Parathyroid adenoma (tissue), 2 donors: ENCODE results near the gene B4GALNT3.

Source experiments
- H2AFZ ChIP-seq: fragments of 300-600 bp; sonication (generic); one replicate; pipeline ENCODE4 v1.7.0; 2017; ENCODE audit warnings: antibody characterized with exemption, mild to moderate bottlenecking
- H3K27ac ChIP-seq: fragments of 300-600 bp; sonication (generic); one replicate; pipeline ENCODE4 v1.7.0; 2017
- H3K27me3 ChIP-seq: fragments of 300-600 bp; sonication (generic); one replicate; pipeline ENCODE4 v1.7.0; 2017; ENCODE audit warnings: low read length; ENCODE audit not compliant: control insufficient read depth, insufficient read depth
- H3K36me3 ChIP-seq: fragments of 300-600 bp; sonication (generic); one replicate; pipeline ENCODE4 v1.7.0; 2017; ENCODE audit warnings: low read length; ENCODE audit not compliant: control insufficient read depth, insufficient read depth
- H3K4me1 ChIP-seq: fragments of 300-600 bp; sonication (generic); one replicate; pipeline ENCODE4 v1.7.0; 2017; ENCODE audit warnings: control low read depth
- H3K4me2 ChIP-seq: fragments of 300-600 bp; sonication (generic); one replicate; pipeline ENCODE4 v1.7.0; 2017; ENCODE audit warnings: low read length
- H3K4me3 ChIP-seq: fragments of 300-600 bp; sonication (generic); one replicate; pipeline ENCODE4 v1.7.0; 2017; ENCODE audit warnings: low read depth, low read length
- H3K79me2 ChIP-seq: fragments of 300-600 bp; sonication (generic); one replicate; pipeline ENCODE4 v1.7.0; 2017; ENCODE audit warnings: control low read depth
- H3K9ac ChIP-seq: fragments of 300-600 bp; sonication (generic); one replicate; pipeline ENCODE4 v1.7.0; 2017; ENCODE audit warnings: mild to moderate bottlenecking
- H3K9me3 ChIP-seq: fragments of 300-600 bp; sonication (generic); one replicate; pipeline ENCODE4 v1.7.0; 2017; ENCODE audit warnings: low read length; ENCODE audit not compliant: control insufficient read depth
- CTCF ChIP-seq: fragments of 300-600 bp; sonication (generic); IDR thresholded peaks from one replicate; pipeline ENCODE4 v1.7.0; 2017; ENCODE audit warnings: antibody characterized with exemption, mild to moderate bottlenecking
- donor health status: primary hyperparathyroidism.

Gene B4GALNT3

GRCh38 chr12:570435-570920 is 110.7 kb downstream of the B4GALNT3 start:
- H3K27me3 ChIP-seq: no peaks in the 10 kb centered on the region
- no peaks in the 10 kb centered on the region for H3K36me3 ChIP-seq
- no peaks in the 10 kb centered on the region for H3K79me2 ChIP-seq
- peak overlapping the region; percentile 63 for H3K4me2 ChIP-seq
- peak overlapping the region; percentile 52 for H3K4me3 ChIP-seq
- H2AFZ ChIP-seq: peak overlapping the region; percentile 96
- H3K9ac ChIP-seq: no peak overlapping the region
- no peak for TF ChIP-seq CTCF
- H3K9me3 ChIP-seq: no peaks in the 10 kb centered on the region
- H3K4me1 ChIP-seq: peaks cover 4% of the 10 kb centered on the region
- H3K27ac ChIP-seq: peak overlapping the region; percentile 12

GRCh38 chr12:570921-571794 is 111.4 kb downstream of the B4GALNT3 start:
- Histone ChIP-seq H3K9ac (no peak overlapping the region), H3K36me3 (no peaks in the 10 kb centered on the region), H3K79me2 (no peaks in the 10 kb centered on the region), H3K4me1 (peaks cover 4% of the 10 kb centered on the region), H3K9me3 (no peaks in the 10 kb centered on the region), H3K4me3 (no peak overlapping the region), H2AFZ (no peak overlapping the region), H3K27me3 (no peaks in the 10 kb centered on the region), H3K4me2 (no peak overlapping the region), H3K27ac (no peak overlapping the region)
- TF ChIP-seq CTCF: no peak

- Histone ChIP-seq H3K4me1 (peaks cover 4% of the 10 kb centered on the region), H3K79me2 (no peaks in the 10 kb centered on the region), H2AFZ (no peak overlapping the region), H3K9ac (no peak overlapping the region), H3K36me3 (no peaks in the 10 kb centered on the region), H3K27me3 (no peaks in the 10 kb centered on the region), H3K4me2 (no peak overlapping the region), H3K27ac (no peak overlapping the region), H3K9me3 (no peaks in the 10 kb centered on the region), H3K4me3 (no peak overlapping the region)
- TF ChIP-seq CTCF: no peak
These were observed 112.2 kb downstream of the B4GALNT3 start for GRCh38 chr12:571795-572531.

DNA sequence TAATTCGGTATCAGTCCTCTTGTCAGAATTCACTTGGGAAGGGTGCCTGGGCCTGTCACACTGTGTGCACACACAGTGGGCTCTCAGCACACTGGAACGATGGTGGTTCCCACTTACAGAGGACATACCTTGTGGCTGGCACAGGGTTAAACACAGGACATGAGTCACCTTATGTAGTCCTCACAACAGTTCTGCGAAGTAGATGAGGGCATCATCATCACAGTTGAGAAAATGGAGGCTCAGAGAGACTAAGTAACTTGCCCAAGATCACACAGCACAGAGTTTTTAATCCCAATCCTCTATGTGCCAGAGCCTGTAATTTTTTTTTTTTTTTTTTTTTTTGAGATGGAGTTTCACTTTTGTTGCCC is 112.8 kb downstream of the B4GALNT3 start:
- H3K79me2 ChIP-seq: no peaks in the 10 kb centered on the region
- H3K27ac ChIP-seq: no peak overlapping the region

More for the DNA sequence above, 112.8 kb downstream of the B4GALNT3 start:
- no peak for TF ChIP-seq CTCF
- no peak overlapping the region for H2AFZ ChIP-seq
- H3K4me3 ChIP-seq: no peak overlapping the region
- H3K4me2 ChIP-seq: no peak overlapping the region
- H3K36me3 ChIP-seq: no peaks in the 10 kb centered on the region
- no peaks in the 10 kb centered on the region for H3K9me3 ChIP-seq
- no peaks in the 10 kb centered on the region for H3K27me3 ChIP-seq
- H3K9ac ChIP-seq: no peak overlapping the region
- H3K4me1 ChIP-seq: peaks cover 4% of the 10 kb centered on the region
